Activated CD4-positive, alpha-beta T cell treated with anti-CD3 and anti-CD28 coated beads, Interleukin-2, amount 10 ng/mL, durations not matched to agents 24 days and 14 days (primary cell): ENCODE data around the gene ZFYVE27. TPM values are rescaled to one million over a fixed set of nuclear protein-coding genes. Genes with fewer than 3 reads are reported as not detected.

Experiments
- DNase-seq: peaks from one replicate; pipeline ENCODE4 v3.0.0; 2022
- H3K27ac Mint-ChIP-seq: one replicate; pipeline ENCODE4 v1.8.0; 2022; ENCODE audit warnings: mild to moderate bottlenecking, mixed read lengths
- H3K27me3 Mint-ChIP-seq: one replicate; pipeline ENCODE4 v1.8.0; 2022; ENCODE audit warnings: mixed read lengths
- H3K36me3 Mint-ChIP-seq: one replicate; pipeline ENCODE4 v1.8.0; 2022; ENCODE audit warnings: low read depth, mild to moderate bottlenecking, mixed read lengths
- H3K4me1 Mint-ChIP-seq: one replicate; pipeline ENCODE4 v1.8.0; 2021; ENCODE audit warnings: mixed read lengths
- H3K4me3 Mint-ChIP-seq: one replicate; pipeline ENCODE4 v1.8.0; 2022; ENCODE audit warnings: mild to moderate bottlenecking, moderate library complexity, mixed read lengths
- H3K9me3 Mint-ChIP-seq: one replicate; pipeline ENCODE4 v1.8.0; 2021; ENCODE audit warnings: mixed read lengths
- intact Hi-C: fragments of 100-400 bp; cut with micrococcal nuclease; formaldehyde crosslinking; loops from one replicate; pipeline ENCODE4 v1.15.1; 2023
- total RNA-seq: library from RNA; stranded (reverse); gene quantifications from 2 replicates; pipeline ENCODE4 v1.2.3, GENCODE V29; 2022

ZFYVE27 gene
- total RNA-seq, 1 donor from 2014 or later: 42.2 TPM

GRCh38 chr10:97778452-97779302 lies 41.7 kb downstream of the ZFYVE27 start:
- no peaks in the 10 kb centered on the region for H3K36me3 Mint-ChIP-seq
- H3K4me1 Mint-ChIP-seq: peaks cover 8% of the 10 kb centered on the region
- intact Hi-C loops: no loop called here
- no peak overlapping the region for H3K27ac Mint-ChIP-seq
- H3K4me3 Mint-ChIP-seq: no peak overlapping the region
- no peak for DNase-seq
- H3K9me3 Mint-ChIP-seq: no peaks in the 10 kb centered on the region
- H3K27me3 Mint-ChIP-seq: peaks cover 7% of the 10 kb centered on the region

GRCh38 chr10:97779492-97779891 lies 42.6 kb downstream of the ZFYVE27 start:
- Mint-ChIP-seq H3K9me3 (no peaks in the 10 kb centered on the region), H3K4me3 (no peak overlapping the region), H3K27ac (no peak overlapping the region), H3K4me1 (peaks cover 8% of the 10 kb centered on the region), H3K36me3 (no peaks in the 10 kb centered on the region), H3K27me3 (peaks cover 3% of the 10 kb centered on the region)
- intact Hi-C loops: no loop called here
- DNase-seq: no peak

- intact Hi-C loops: no loop called here
- Mint-ChIP-seq H3K9me3 (no peaks in the 10 kb centered on the region), H3K4me1 (peaks cover 8% of the 10 kb centered on the region), H3K27me3 (peaks cover 3% of the 10 kb centered on the region), H3K27ac (no peak overlapping the region), H3K36me3 (no peaks in the 10 kb centered on the region), H3K4me3 (no peak overlapping the region)
- no peak for DNase-seq
Observed at GRCh38 chr10:97779975-97780374, 43.0 kb downstream of the ZFYVE27 start.

GRCh38 chr10:97780841-97781617 lies 44.1 kb downstream of the ZFYVE27 start:
- intact Hi-C loops: no loop called here
- H3K4me3 Mint-ChIP-seq: no peak overlapping the region
- peaks cover 1% of the 10 kb centered on the region for H3K27me3 Mint-ChIP-seq
- no peaks in the 10 kb centered on the region for H3K9me3 Mint-ChIP-seq
- H3K27ac Mint-ChIP-seq: peak overlapping the region; percentile 43
- no peak for DNase-seq
- no peaks in the 10 kb centered on the region for H3K36me3 Mint-ChIP-seq
- peaks cover 8% of the 10 kb centered on the region for H3K4me1 Mint-ChIP-seq

- peaks cover 1% of the 10 kb centered on the region for H3K27me3 Mint-ChIP-seq
- peaks cover 8% of the 10 kb centered on the region for H3K4me1 Mint-ChIP-seq
- H3K4me3 Mint-ChIP-seq: no peak overlapping the region
- no peak for DNase-seq
- H3K27ac Mint-ChIP-seq: no peak overlapping the region
- H3K36me3 Mint-ChIP-seq: no peaks in the 10 kb centered on the region
- intact Hi-C loops: no loop called here
- H3K9me3 Mint-ChIP-seq: no peaks in the 10 kb centered on the region
Observed at GRCh38 chr10:97781618-97782331, 44.8 kb downstream of the ZFYVE27 start.

GRCh38 chr10:97782455-97783228 lies 45.7 kb downstream of the ZFYVE27 start:
- intact Hi-C loops: no loop called here
- no peaks in the 10 kb centered on the region for H3K36me3 Mint-ChIP-seq
- DNase-seq: no peak
- H3K27ac Mint-ChIP-seq: no peak overlapping the region
- H3K4me1 Mint-ChIP-seq: peaks cover 8% of the 10 kb centered on the region
- no peak overlapping the region for H3K4me3 Mint-ChIP-seq
- no peaks in the 10 kb centered on the region for H3K9me3 Mint-ChIP-seq
- H3K27me3 Mint-ChIP-seq: peaks cover 7% of the 10 kb centered on the region

- H3K4me1 Mint-ChIP-seq: peaks cover 8% of the 10 kb centered on the region
- H3K27ac Mint-ChIP-seq: no peak overlapping the region
- H3K36me3 Mint-ChIP-seq: no peaks in the 10 kb centered on the region
- peaks cover 12% of the 10 kb centered on the region for H3K27me3 Mint-ChIP-seq
- DNase-seq: no peak
- no peak overlapping the region for H3K4me3 Mint-ChIP-seq
- intact Hi-C loops: no loop called here
- no peaks in the 10 kb centered on the region for H3K9me3 Mint-ChIP-seq
Observed at GRCh38 chr10:97784200-97784810, 47.4 kb downstream of the ZFYVE27 start.

GRCh38 chr10:97785231-97785630 lies 48.3 kb downstream of the ZFYVE27 start:
- H3K4me3 Mint-ChIP-seq: no peak overlapping the region
- no peak for DNase-seq
- H3K9me3 Mint-ChIP-seq: no peaks in the 10 kb centered on the region
- intact Hi-C loops: no loop called here
- peaks cover 8% of the 10 kb centered on the region for H3K4me1 Mint-ChIP-seq
- H3K27me3 Mint-ChIP-seq: peaks cover 15% of the 10 kb centered on the region
- H3K36me3 Mint-ChIP-seq: no peaks in the 10 kb centered on the region
- no peak overlapping the region for H3K27ac Mint-ChIP-seq

GRCh38 chr10:97785731-97786130 lies 48.8 kb downstream of the ZFYVE27 start:
- Mint-ChIP-seq H3K4me3 (no peak overlapping the region), H3K4me1 (peaks cover 8% of the 10 kb centered on the region), H3K9me3 (no peaks in the 10 kb centered on the region), H3K36me3 (no peaks in the 10 kb centered on the region), H3K27ac (no peak overlapping the region), H3K27me3 (peaks cover 15% of the 10 kb centered on the region)
- intact Hi-C loops: no loop called here
- DNase-seq: no peak

GRCh38 chr10:97788552-97789442 lies 51.9 kb downstream of the ZFYVE27 start:
- Mint-ChIP-seq H3K4me1 (peaks cover 4% of the 10 kb centered on the region), H3K9me3 (no peaks in the 10 kb centered on the region), H3K36me3 (no peaks in the 10 kb centered on the region), H3K4me3 (no peak overlapping the region), H3K27me3 (peaks cover 15% of the 10 kb centered on the region), H3K27ac (no peak overlapping the region)
- no peak for DNase-seq
- intact Hi-C loops: no loop called here

GRCh38 chr10:97789770-97790397 lies 53.0 kb downstream of the ZFYVE27 start:
- peaks cover 7% of the 10 kb centered on the region for H3K4me1 Mint-ChIP-seq
- H3K9me3 Mint-ChIP-seq: no peaks in the 10 kb centered on the region
- H3K27ac Mint-ChIP-seq: no peak overlapping the region
- no peak for DNase-seq
- H3K27me3 Mint-ChIP-seq: peaks cover 15% of the 10 kb centered on the region
- no peaks in the 10 kb centered on the region for H3K36me3 Mint-ChIP-seq
- no peak overlapping the region for H3K4me3 Mint-ChIP-seq
- intact Hi-C loops: no loop called here
